Activated naive CD8-positive, alpha-beta T cell treated with anti-CD3 and anti-CD28 coated beads, Interleukin-2, amount 10 ng/mL, durations not matched to agents 7 days and 5 days (primary cell): ENCODE results near the gene BBC3. TPM values are rescaled to one million over a fixed set of nuclear protein-coding genes. Genes with fewer than 3 reads are reported as not detected.

Source experiments
- ATAC-seq: fragments of 150-1000 bp; cut with Tn5 transposase; one replicate; pipeline ENCODE4 v1.10.0; 2021; ENCODE audit warnings: low read depth, moderate library complexity
- POLR2A ChIA-PET: fragments of 350-600 bp; sonication (Branson Sonifier 250); formaldehyde crosslinking; loops from one replicate; lab custom pipeline; 2021; ENCODE audit warnings: antibody characterized with exemption; lab: Charles Lee
- DNase-seq: peaks from one replicate; pipeline ENCODE4 v3.0.0; 2021
- H3K27ac Mint-ChIP-seq: one replicate; pipeline ENCODE4 v1.8.0; 2022; ENCODE audit warnings: mild to moderate bottlenecking, mixed read lengths
- H3K27me3 Mint-ChIP-seq: one replicate; pipeline ENCODE4 v1.8.0; 2022; ENCODE audit warnings: mild to moderate bottlenecking, moderate library complexity, mixed read lengths
- H3K36me3 Mint-ChIP-seq: one replicate; pipeline ENCODE4 v1.8.0; 2021; ENCODE audit warnings: mild to moderate bottlenecking, mixed read lengths
- H3K4me1 Mint-ChIP-seq: one replicate; pipeline ENCODE4 v1.8.0; 2021; ENCODE audit warnings: mixed read lengths
- H3K4me3 Mint-ChIP-seq: one replicate; pipeline ENCODE4 v1.8.0; 2022; ENCODE audit warnings: mild to moderate bottlenecking, moderate library complexity, mixed read lengths
- H3K9me3 Mint-ChIP-seq: one replicate; pipeline ENCODE4 v1.8.0; 2021; ENCODE audit warnings: mixed read lengths
- total RNA-seq, 2 experiments: library from RNA; stranded (reverse); gene quantifications; one replicate each; pipeline ENCODE4 v1.2.3, GENCODE V29; 2021

The BBC3 gene
- total RNA-seq, 2 experiments from 2014 or later = 29.5 to 29.9 TPM

DNA sequence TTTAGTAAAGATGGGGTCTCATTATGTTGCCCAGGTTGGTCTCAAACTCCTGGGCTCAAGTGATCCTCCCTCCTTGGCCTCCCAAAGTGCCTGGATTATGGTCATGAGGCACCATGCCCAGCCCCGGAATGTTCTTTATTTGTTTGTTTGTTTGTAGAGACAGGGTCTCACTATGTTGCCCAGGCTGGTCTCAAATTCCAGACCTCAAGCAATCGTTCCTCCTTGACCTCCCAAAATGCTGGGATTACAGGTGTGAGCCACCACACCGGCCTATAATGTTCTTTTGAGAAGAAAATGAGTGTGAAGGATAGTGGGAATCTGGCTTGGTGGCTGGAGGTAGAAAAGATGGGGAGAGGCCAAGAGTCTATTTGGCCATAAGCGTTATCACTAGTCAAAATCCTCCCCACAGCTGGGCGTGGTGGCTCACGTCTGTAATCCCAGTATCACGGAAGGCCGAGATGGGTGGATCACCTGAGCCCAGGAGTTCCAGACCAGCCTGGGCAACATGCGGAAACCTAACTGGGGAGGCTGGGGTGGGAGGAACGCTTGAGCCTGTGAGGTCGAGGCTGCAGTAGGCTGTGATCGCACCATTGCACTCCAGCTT, 5.2 kb upstream of the BBC3 start:
- Mint-ChIP-seq H3K4me1 (peaks cover 21% of the 10 kb centered on the region), H3K27ac (no peak overlapping the region), H3K9me3 (no peaks in the 10 kb centered on the region), H3K36me3 (no peaks in the 10 kb centered on the region), H3K4me3 (no peak overlapping the region), H3K27me3 (peaks cover 8% of the 10 kb centered on the region)
- POLR2A ChIA-PET = no interaction called here
- DNase-seq (no peak), ATAC-seq (no peak)

- DNase-seq = no peak
- Mint-ChIP-seq H3K27ac (peak overlapping the region; percentile 85), H3K27me3 (peaks cover 8% of the 10 kb centered on the region), H3K9me3 (no peaks in the 10 kb centered on the region), H3K4me1 (peaks cover 16% of the 10 kb centered on the region), H3K4me3 (peak overlapping the region; percentile 78), H3K36me3 (no peaks in the 10 kb centered on the region)
- ATAC-seq = no peak
- POLR2A ChIA-PET = interaction anchor here (0.7 to 3.4 kb wide), 5 partner anchors 8 to 102 kb away, joined by 4 to 30 read pairs (median 5); partner anchors contain the start of gene SAE1
Observed at GRCh38 chr19:47232422-47233211, 1.6 kb upstream of the BBC3 start.

DNA sequence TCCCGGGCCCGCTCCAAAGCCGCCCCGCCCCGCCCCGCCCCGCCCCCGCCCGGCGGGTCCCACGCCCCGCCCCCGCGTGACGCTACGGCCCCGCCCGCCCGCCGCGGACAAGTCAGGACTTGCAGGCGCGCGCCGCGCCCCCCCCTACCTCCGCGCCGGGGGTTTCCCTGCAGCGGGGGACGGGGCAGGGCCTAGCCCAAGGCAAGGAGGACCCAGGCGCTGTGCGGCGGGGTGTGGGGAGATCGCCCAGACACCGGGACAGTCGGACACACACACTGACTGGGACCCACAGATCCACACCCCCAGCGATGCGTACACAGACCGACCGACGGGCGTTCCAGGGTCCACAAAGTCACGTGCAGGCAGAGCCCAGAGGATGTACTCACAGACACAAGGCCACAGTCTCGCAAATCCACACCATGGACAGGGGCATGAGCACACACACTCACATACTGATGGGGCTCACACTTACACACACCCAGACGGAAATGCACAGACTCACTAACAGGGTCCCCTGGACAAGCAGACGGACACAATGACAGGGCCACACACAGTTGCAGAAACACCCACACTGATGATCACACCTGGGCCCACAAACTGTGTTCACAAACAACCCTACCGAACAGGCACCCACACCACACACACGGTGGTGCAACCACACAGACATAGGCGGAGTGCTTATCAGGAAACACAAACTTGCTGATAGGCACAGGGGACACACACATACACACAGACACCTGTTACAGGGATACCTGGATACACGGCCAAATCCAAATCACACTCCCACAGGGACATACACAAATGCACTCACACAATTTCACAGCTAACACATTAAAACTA, 436 bp upstream of the BBC3 start:
- H3K9me3 Mint-ChIP-seq = no peaks in the 10 kb centered on the region
- peaks cover 8% of the 10 kb centered on the region for H3K27me3 Mint-ChIP-seq
- peak overlapping the region; percentile 78 for H3K4me3 Mint-ChIP-seq
- ATAC-seq (peak; percentile 53), DNase-seq (peak; percentile 94)
- peak overlapping the region; percentile 85 for H3K27ac Mint-ChIP-seq
- peaks cover 17% of the 10 kb centered on the region for H3K4me1 Mint-ChIP-seq
- POLR2A ChIA-PET = interaction anchor here (1.1 to 3.4 kb wide), 4 partner anchors 9 to 100 kb away, joined by 4 to 30 read pairs (median 8); partner anchors contain the start of gene SAE1
- no peaks in the 10 kb centered on the region for H3K36me3 Mint-ChIP-seq

- Mint-ChIP-seq H3K4me1 (peaks cover 22% of the 10 kb centered on the region), H3K4me3 (peak overlapping the region; percentile 44), H3K9me3 (no peaks in the 10 kb centered on the region), H3K36me3 (peaks cover 5% of the 10 kb centered on the region), H3K27me3 (no peaks in the 10 kb centered on the region), H3K27ac (no peak overlapping the region)
- POLR2A ChIA-PET = interaction anchor here (1.1 to 3.4 kb wide), 3 partner anchors 9 to 14 kb away, joined by 4 to 30 read pairs (median 8); no protein-coding TSS in a partner anchor
- peak; percentile 4 for ATAC-seq
- peak; percentile 91 for DNase-seq
Observed at GRCh38 chr19:47230054-47230920, 712 bp downstream of the BBC3 start.

DNA sequence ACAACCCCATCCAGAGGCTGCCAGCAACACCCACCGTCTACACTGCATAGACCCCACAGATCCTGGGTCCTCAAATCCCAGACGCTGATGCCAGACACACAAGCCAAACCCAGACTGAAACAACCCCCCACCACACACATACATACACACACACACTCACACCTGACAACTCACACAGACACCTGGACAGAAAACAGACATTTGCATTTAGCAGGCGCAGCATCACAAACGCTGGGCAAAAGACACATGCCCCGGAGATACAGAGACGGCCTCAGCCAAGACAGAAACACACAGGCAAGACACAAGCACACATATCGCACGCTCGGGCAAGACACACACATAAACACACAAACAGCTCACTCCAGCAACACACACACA, 1.3 kb downstream of the BBC3 start:
- DNase-seq (peak; percentile 53), ATAC-seq (no peak)
- no peak overlapping the region for H3K27ac Mint-ChIP-seq
- no peaks in the 10 kb centered on the region for H3K9me3 Mint-ChIP-seq
- H3K36me3 Mint-ChIP-seq = peaks cover 6% of the 10 kb centered on the region
- H3K4me1 Mint-ChIP-seq = peaks cover 22% of the 10 kb centered on the region
- no peak overlapping the region for H3K4me3 Mint-ChIP-seq
- H3K27me3 Mint-ChIP-seq = no peaks in the 10 kb centered on the region
- POLR2A ChIA-PET = interaction anchor here (1.1 to 1.3 kb wide), 2 partner anchors 9 to 15 kb away, joined by 4 to 8 read pairs; no protein-coding TSS in a partner anchor

- Mint-ChIP-seq H3K27me3 (no peaks in the 10 kb centered on the region), H3K4me3 (no peak overlapping the region), H3K4me1 (peaks cover 22% of the 10 kb centered on the region), H3K27ac (no peak overlapping the region), H3K36me3 (peaks cover 6% of the 10 kb centered on the region), H3K9me3 (no peaks in the 10 kb centered on the region)
- DNase-seq (peak; percentile 58), ATAC-seq (no peak)
- POLR2A ChIA-PET = interaction anchor here (1.1 to 1.3 kb wide), 2 partner anchors 10 to 15 kb away, joined by 4 to 8 read pairs; no protein-coding TSS in a partner anchor
Observed at GRCh38 chr19:47228937-47229675, 1.9 kb downstream of the BBC3 start.

DNA sequence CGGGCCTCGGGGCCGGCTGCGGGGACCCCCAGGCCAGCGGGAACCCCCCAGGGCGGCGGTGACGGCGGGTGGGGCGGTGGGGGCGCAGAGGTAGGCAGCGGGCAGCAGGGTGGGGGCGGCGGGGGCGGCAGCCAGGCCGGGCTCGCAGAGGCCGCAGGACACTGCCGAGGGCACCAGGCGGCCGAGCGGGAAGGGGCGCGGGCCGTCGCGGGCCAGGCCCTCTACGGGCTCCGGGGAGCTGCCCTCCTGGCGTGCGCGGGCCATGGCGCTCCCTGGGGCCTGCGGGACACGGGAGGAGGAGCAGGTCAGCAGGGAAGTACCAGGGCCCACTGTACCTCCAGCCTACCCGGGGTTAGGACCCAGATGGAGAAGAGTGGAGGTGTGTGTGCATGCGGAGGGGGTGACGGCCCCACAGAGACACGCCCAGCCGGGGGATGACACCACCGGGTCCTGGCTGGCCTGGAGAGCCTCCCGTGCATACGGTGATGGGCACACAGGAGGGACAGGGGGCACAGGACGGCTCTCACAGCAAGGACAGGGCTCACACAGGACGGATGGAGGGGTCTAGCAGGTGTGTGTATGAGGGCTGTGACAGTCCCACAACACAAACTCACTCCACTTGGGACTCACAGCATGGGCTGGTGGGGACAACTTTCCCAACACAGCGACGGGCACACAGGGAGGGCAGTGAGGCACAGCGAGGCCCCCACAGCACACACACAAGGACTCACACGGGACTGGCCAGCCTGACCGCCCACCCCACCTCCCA, 2.6 kb downstream of the BBC3 start:
- H3K27me3 Mint-ChIP-seq = no peaks in the 10 kb centered on the region
- peaks cover 22% of the 10 kb centered on the region for H3K4me1 Mint-ChIP-seq
- peak; percentile 71 for DNase-seq
- ATAC-seq = peak; percentile 7
- no peak overlapping the region for H3K27ac Mint-ChIP-seq
- peak overlapping the region; percentile 84 for H3K4me3 Mint-ChIP-seq
- POLR2A ChIA-PET = interaction anchor here (0.8 to 3.7 kb wide), 5 partner anchors 16 to 69 kb away, joined by 3 to 99 read pairs (median 31); partner anchors contain the start of gene INAFM1
- peaks cover 9% of the 10 kb centered on the region for H3K36me3 Mint-ChIP-seq
- H3K9me3 Mint-ChIP-seq = no peaks in the 10 kb centered on the region

GRCh38 chr19:47227352-47228167, 3.4 kb downstream of the BBC3 start:
- POLR2A ChIA-PET = interaction anchor here (0.8 to 3.7 kb wide), 12 partner anchors 11 to 115 kb away, joined by 3 to 99 read pairs (median 22); partner anchors contain the start of genes CCDC9, INAFM1 and ZC3H4
- peak overlapping the region; percentile 84 for H3K4me3 Mint-ChIP-seq
- peak overlapping the region; percentile 89 for H3K27ac Mint-ChIP-seq
- ATAC-seq (no peak), DNase-seq (peak; percentile 71)
- H3K36me3 Mint-ChIP-seq = peaks cover 9% of the 10 kb centered on the region
- H3K9me3 Mint-ChIP-seq = no peaks in the 10 kb centered on the region
- no peaks in the 10 kb centered on the region for H3K27me3 Mint-ChIP-seq
- peaks cover 18% of the 10 kb centered on the region for H3K4me1 Mint-ChIP-seq

GRCh38 chr19:47226426-47227351, 4.3 kb downstream of the BBC3 start:
- Mint-ChIP-seq H3K27me3 (no peaks in the 10 kb centered on the region), H3K4me3 (peak overlapping the region; percentile 84), H3K27ac (peak overlapping the region; percentile 89), H3K36me3 (peaks cover 12% of the 10 kb centered on the region), H3K9me3 (no peaks in the 10 kb centered on the region), H3K4me1 (peaks cover 12% of the 10 kb centered on the region)
- DNase-seq = peak; percentile 82
- POLR2A ChIA-PET = interaction anchor here (0.6 to 3.7 kb wide), 23 partner anchors 9 to 179 kb away, joined by 3 to 99 read pairs (median 6); partner anchors contain the start of genes CCDC9, INAFM1 and ZC3H4
- ATAC-seq = peak; percentile 12
